PC-3 (cell line): ENCODE data around the gene NOP53. TPM values are rescaled to one million over a fixed set of nuclear protein-coding genes. Genes with fewer than 3 reads are reported as not detected.
A peak's percentile ranks its signal among the peaks of the same experiment; 100 is the strongest.
"Not testable (repeated sequence)": the region's sequence is repeated elsewhere in the genome, so short reads cannot be mapped to it uniquely, and the experiment has no call there.

ENCODE experiments used
- ATAC-seq: fragments of 200-7000 bp; cut with Tn5 transposase; 2 replicates; pipeline ENCODE4 v1.9.1; 2020; ENCODE audit warnings: mild to moderate bottlenecking, moderate library complexity
- BruUV-seq: library from RNA; stranded (reverse); fragments of 400-500 nt; replicated peaks from 2 replicates; lab custom pipeline; 2021; lab: Mats Ljungman, UMichigan
- CTCF ChIA-PET: fragments of 300-600 bp; sonication (Branson Sonifier 250); formaldehyde crosslinking; loops from one replicate; lab custom pipeline; 2022; ENCODE audit warnings: antibody characterized with exemption; lab: Charles Lee
- POLR2A ChIA-PET: fragments of 300-600 bp; sonication (Branson Sonifier 250); formaldehyde crosslinking; loops from one replicate; lab custom pipeline; 2022; ENCODE audit warnings: antibody characterized with exemption; ENCODE audit not compliant: unreplicated experiment; lab: Charles Lee
- DNase-seq: peaks from one replicate; pipeline ENCODE4 v3.0.0-alpha.2; 2015
- H2AFZ ChIP-seq: fragments of 300-600 bp; sonication (generic); 2 replicates; pipeline ENCODE4 v1.6.0; 2016; ENCODE audit warnings: antibody characterized with exemption, low read length
- H3F3A ChIP-seq: fragments of 300-600 bp; sonication (generic); one replicate; pipeline ENCODE4 v1.6.0; 2017; ENCODE audit warnings: antibody characterized with exemption, low read length, control low read depth, mild to moderate bottlenecking; ENCODE audit not compliant: unreplicated experiment
- H3K27ac ChIP-seq: fragments of 300-600 bp; sonication (generic); 2 replicates; pipeline ENCODE4 v1.5.1; 2016; ENCODE audit warnings: mild to moderate bottlenecking, low read length
- H3K27me3 ChIP-seq: fragments of 300-600 bp; sonication (generic); 2 replicates; pipeline ENCODE4 v1.6.1; 2016; ENCODE audit warnings: low read length, mixed read lengths
- H3K36me3 ChIP-seq: fragments of 300-600 bp; sonication (generic); 2 replicates; pipeline ENCODE4 v1.6.1; 2016; ENCODE audit warnings: low read depth, mixed run types, low read length, mixed read lengths
- H3K4me1 ChIP-seq: fragments of 300-600 bp; sonication (generic); 2 replicates; pipeline ENCODE4 v1.5.1; 2016; ENCODE audit warnings: low read length; ENCODE audit not compliant: insufficient read depth
- H3K4me2 ChIP-seq: fragments of 300-600 bp; sonication (generic); 2 replicates; pipeline ENCODE4 v1.6.0; 2016; ENCODE audit warnings: low read length
- H3K4me3 ChIP-seq: fragments of 300-600 bp; sonication (generic); 2 replicates; pipeline ENCODE4 v1.5.1; 2016; ENCODE audit warnings: mild to moderate bottlenecking, low read length, mixed read lengths
- H3K79me2 ChIP-seq: fragments of 300-600 bp; sonication (generic); 2 replicates; pipeline ENCODE4 v1.6.1; 2017; ENCODE audit warnings: low read length, mixed read lengths
- H3K9ac ChIP-seq: fragments of 300-600 bp; sonication (generic); 2 replicates; pipeline ENCODE4 v1.6.0; 2016; ENCODE audit warnings: mild to moderate bottlenecking, low read length
- H3K9me2 ChIP-seq: fragments of 300-600 bp; sonication (generic); replicated peaks from 2 replicates; pipeline ENCODE4 v1.6.1; 2016; ENCODE audit warnings: mixed run types, low read length, mixed read lengths
- H3K9me3 ChIP-seq: fragments of 300-600 bp; sonication (generic); 2 replicates; pipeline ENCODE4 v1.6.1; 2016; ENCODE audit warnings: low read length, mixed read lengths
- H4K20me1 ChIP-seq: fragments of 300-600 bp; sonication (generic); 2 replicates; pipeline ENCODE4 v1.6.1; 2016; ENCODE audit warnings: low read length, mixed read lengths
- CTCF ChIP-seq: fragments of 300-600 bp; sonication (generic); conservative IDR thresholded peaks from 2 replicates; pipeline ENCODE4 v1.5.1; 2017; ENCODE audit warnings: antibody characterized with exemption, low read depth, mild to moderate bottlenecking, low read length
- EZH2 ChIP-seq: fragments of 300-600 bp; sonication (generic); IDR thresholded peaks from one replicate; pipeline ENCODE4 v1.6.1; 2017; ENCODE audit warnings: antibody characterized with exemption, mild to moderate bottlenecking, low read length; ENCODE audit not compliant: unreplicated experiment
- EZH2phosphoT487 ChIP-seq: fragments of 300-600 bp; sonication (generic); IDR thresholded peaks from 2 replicates; pipeline ENCODE4 v1.6.1; 2018; ENCODE audit warnings: mild to moderate bottlenecking, antibody characterized with exemption, low read length, borderline replicate concordance
- intact Hi-C: fragments of 100-400 bp; cut with micrococcal nuclease; formaldehyde crosslinking; loops from 2 replicates; pipeline ENCODE4 v1.9.0; 2023
- total RNA-seq: library from RNA; depleted of rRNA; stranded (reverse); fragments of >200 nt; gene quantifications from 2 replicates; pipeline ENCODE4 v1.2.3, GENCODE V29; 2014

Gene NOP53
- total RNA-seq, 1 experiment from 2014 or later, result 61.5 TPM

GRCh38 chr19:47781590-47782262 is 36.4 kb downstream of the NOP53 start:
- H3K9me2 ChIP-seq, result no peaks in the 10 kb centered on the region
- peaks cover 8% of the 10 kb centered on the region for H3K36me3 ChIP-seq
- H3K27me3 ChIP-seq, result no peaks in the 10 kb centered on the region
- ChIA-PET CTCF (no interaction called here), POLR2A (no interaction called here)
- H3K79me2 ChIP-seq, result peaks cover 25% of the 10 kb centered on the region
- H3K9me3 ChIP-seq, result no peaks in the 10 kb centered on the region
- DNase-seq (no peak), ATAC-seq (no peak)
- peaks cover 6% of the 10 kb centered on the region for H3K4me1 ChIP-seq
- TF ChIP-seq CTCF, result no peak
- no peak overlapping the region for H3K4me2 ChIP-seq
- no peak overlapping the region for H2AFZ ChIP-seq
- intact Hi-C loops, result no loop called here
- H3F3A ChIP-seq, result no peaks in the 10 kb centered on the region
- no peaks in the 10 kb centered on the region for H4K20me1 ChIP-seq
- no TSS peak for BruUV-seq
- H3K9ac ChIP-seq, result no peak overlapping the region
- no peak overlapping the region for H3K27ac ChIP-seq
- no peak overlapping the region for H3K4me3 ChIP-seq

GRCh38 chr19:47786566-47786965 is 41.2 kb downstream of the NOP53 start:
- no peak for ATAC-seq
- intact Hi-C loops, result no loop called here
- no peaks in the 10 kb centered on the region for H3K79me2 ChIP-seq
- no peak overlapping the region for H2AFZ ChIP-seq
- H3K9ac ChIP-seq, result no peak overlapping the region
- H3K9me2 ChIP-seq, result no peaks in the 10 kb centered on the region
- no peak for TF ChIP-seq EZH2phosphoT487
- TF ChIP-seq CTCF, result no peak
- no peak for TF ChIP-seq EZH2
- H3K27me3 ChIP-seq, result no peaks in the 10 kb centered on the region
- CTCF ChIA-PET, result no interaction called here
- peaks cover 3% of the 10 kb centered on the region for H3K36me3 ChIP-seq
- no peak for DNase-seq
- BruUV-seq, result no TSS peak
- POLR2A ChIA-PET, result no interaction called here
- peaks cover 6% of the 10 kb centered on the region; the same call in 1 of the 2 replicates for H3K4me1 ChIP-seq
- H3K9me3 ChIP-seq, result no peaks in the 10 kb centered on the region
- no peaks in the 10 kb centered on the region for H3F3A ChIP-seq
- no peak overlapping the region for H3K27ac ChIP-seq
- H3K4me2 ChIP-seq, result no peak overlapping the region
- H4K20me1 ChIP-seq, result no peaks in the 10 kb centered on the region
- H3K4me3 ChIP-seq, result no peak overlapping the region

- H3K4me1 ChIP-seq, H3K4me3 ChIP-seq, intact Hi-C loops, H3K9me3 ChIP-seq, H3K4me2 ChIP-seq, H3F3A ChIP-seq, CTCF ChIA-PET, H3K27me3 ChIP-seq, H4K20me1 ChIP-seq, H3K9ac ChIP-seq, H2AFZ ChIP-seq, H3K27ac ChIP-seq, BruUV-seq, ATAC-seq, H3K79me2 ChIP-seq, DNase-seq, H3K36me3 ChIP-seq, H3K9me2 ChIP-seq, POLR2A ChIA-PET: not testable (repeated sequence)
Observed at GRCh38 chr19:47787307-47787706, 42.0 kb downstream of the NOP53 start.

- ATAC-seq (peak; percentile 60), DNase-seq (peak; percentile 21)
- H3K4me1 ChIP-seq, POLR2A ChIA-PET, H3K27ac ChIP-seq, H3K79me2 ChIP-seq, H3K27me3 ChIP-seq, H3K4me3 ChIP-seq, intact Hi-C loops, H4K20me1 ChIP-seq, H3K4me2 ChIP-seq, H3K9me3 ChIP-seq, BruUV-seq, H3K9ac ChIP-seq, H3K9me2 ChIP-seq, H3F3A ChIP-seq, H3K36me3 ChIP-seq, H2AFZ ChIP-seq: not testable (repeated sequence)
- CTCF ChIA-PET, result interaction anchor here (0.6 kb wide), 1 partner anchor 21 kb away, joined by 4 read pairs; no protein-coding TSS in a partner anchor
Observed at GRCh38 chr19:47789811-47790210, 44.5 kb downstream of the NOP53 start.
